IgD-negative memory B cell (primary cell): ENCODE measurements around the gene STIL. TPM values are rescaled to one million over a fixed set of nuclear protein-coding genes. Genes with fewer than 3 reads are reported as not detected.

Experiments
- H3K27ac Mint-ChIP-seq, 3 donors: one replicate each; pipeline ENCODE4 v1.8.0; 2020 to 2022; ENCODE audit warnings: mild to moderate bottlenecking in 3 of 3, mixed read lengths in 3 of 3, moderate library complexity in 1 of 3
- H3K27me3 Mint-ChIP-seq: one replicate; pipeline ENCODE4 v1.8.0; 2021; ENCODE audit warnings: mixed read lengths
- H3K36me3 Mint-ChIP-seq: one replicate; pipeline ENCODE4 v1.8.0; 2020; ENCODE audit warnings: mild to moderate bottlenecking, mixed read lengths
- H3K4me1 Mint-ChIP-seq, 3 donors: one replicate each; pipeline ENCODE4 v1.8.0; 2020 to 2022; ENCODE audit warnings: mixed read lengths in 3 of 3, mild to moderate bottlenecking in 1 of 3
- H3K4me3 Mint-ChIP-seq, 4 donors: one replicate each; pipeline ENCODE4 v1.8.0; 2020 to 2022; ENCODE audit warnings: mild to moderate bottlenecking in 4 of 4, mixed read lengths in 4 of 4, moderate library complexity in 3 of 4
- H3K9me3 Mint-ChIP-seq, 3 donors: one replicate each; pipeline ENCODE4 v1.8.0; 2020 to 2021; ENCODE audit warnings: mixed read lengths in 3 of 3, mild to moderate bottlenecking in 1 of 3
- polyA plus RNA-seq: library from polyadenylated mRNA; unstranded; fragments of 300-500 nt; fragmentation: Illumina TruSeq; gene quantifications from one replicate; pipeline ENCODE4 v1.2.3, GENCODE V29; 2021

Gene STIL
- polyA plus RNA-seq, 1 donor from 2014 or later = 1.3 TPM

- Mint-ChIP-seq H3K9me3 (peaks cover 0 to 2% (median 0%) of the 10 kb centered on the region in 3 donors), H3K27ac (peak overlapping the region in 1 of 3 donors; percentile 8), H3K27me3 (peaks cover 68% of the 10 kb centered on the region), H3K4me3 (peak overlapping the region in 2 of 4 donors; percentile 32 to 33), H3K36me3 (peaks cover 2% of the 10 kb centered on the region), H3K4me1 (peaks cover 6 to 11% (median 10%) of the 10 kb centered on the region in 3 donors)
These were observed 80.8 kb downstream of the STIL start for GRCh38 chr1:47233186-47233585.

- H3K36me3 Mint-ChIP-seq = peaks cover 2% of the 10 kb centered on the region
- H3K4me3 Mint-ChIP-seq = peak within 1 kb of the TSS; percentile 79 to 88 (median 81)
- peaks cover 75% of the 10 kb centered on the region for H3K27me3 Mint-ChIP-seq
- peaks cover 6 to 11% (median 10%) of the 10 kb centered on the region in 3 donors for H3K4me1 Mint-ChIP-seq
- H3K27ac Mint-ChIP-seq = peak within 1 kb of the TSS; percentile 6 to 59 (median 8)
- peaks cover 0 to 2% (median 0%) of the 10 kb centered on the region in 3 donors for H3K9me3 Mint-ChIP-seq
These were observed 81.6 kb downstream of the STIL start, which contains the start of gene TAL1 for GRCh38 chr1:47232187-47232874. Gene TAL1, minus strand, starts transcription at chr1:47232225. Its CDS starts 6,337 bp downstream, at chr1:47225888.

- Mint-ChIP-seq H3K27me3 (peaks cover 81% of the 10 kb centered on the region), H3K4me3 (peak overlapping the region; percentile 79 to 88 (median 81)), H3K4me1 (peaks cover 6 to 12% (median 11%) of the 10 kb centered on the region in 3 donors), H3K9me3 (peaks cover 0 to 2% (median 0%) of the 10 kb centered on the region in 3 donors), H3K27ac (peak overlapping the region; percentile 4 to 59 (median 6)), H3K36me3 (peaks cover 2% of the 10 kb centered on the region)
These were observed 82.4 kb downstream of the STIL start for GRCh38 chr1:47231301-47232186.

- Mint-ChIP-seq H3K4me1 (peaks cover 6 to 13% (median 13%) of the 10 kb centered on the region in 3 donors), H3K27me3 (peaks cover 85% of the 10 kb centered on the region), H3K36me3 (peaks cover 2% of the 10 kb centered on the region), H3K27ac (no peak overlapping the region), H3K4me3 (peak overlapping the region in 3 of 4 donors; percentile 25 to 73 (median 56)), H3K9me3 (peaks cover 0 to 2% (median 0%) of the 10 kb centered on the region in 3 donors)
These were observed 83.2 kb downstream of the STIL start for GRCh38 chr1:47230692-47231300.

GRCh38 chr1:47229886-47230691 is 83.9 kb downstream of the STIL start:
- Mint-ChIP-seq H3K27me3 (peaks cover 83% of the 10 kb centered on the region), H3K4me1 (peaks cover 6 to 13% (median 13%) of the 10 kb centered on the region in 3 donors), H3K36me3 (peaks cover 2% of the 10 kb centered on the region), H3K4me3 (peak overlapping the region in 3 of 4 donors; percentile 48 to 73 (median 56)), H3K27ac (peak overlapping the region in 2 of 3 donors; percentile 7 to 14), H3K9me3 (peaks cover 0 to 2% (median 0%) of the 10 kb centered on the region in 3 donors)

GRCh38 chr1:47229031-47229885 is 84.7 kb downstream of the STIL start:
- peaks cover 2% of the 10 kb centered on the region for H3K36me3 Mint-ChIP-seq
- peak overlapping the region in 2 of 4 donors; percentile 48 to 56 for H3K4me3 Mint-ChIP-seq
- H3K4me1 Mint-ChIP-seq = peaks cover 6 to 13% (median 13%) of the 10 kb centered on the region in 3 donors
- H3K27ac Mint-ChIP-seq = peak overlapping the region in 1 of 3 donors; percentile 7
- H3K27me3 Mint-ChIP-seq = peaks cover 77% of the 10 kb centered on the region
- H3K9me3 Mint-ChIP-seq = peaks cover 0 to 2% (median 0%) of the 10 kb centered on the region in 3 donors

GRCh38 chr1:47228644-47229030 is 85.3 kb downstream of the STIL start:
- H3K27ac Mint-ChIP-seq = no peak overlapping the region
- peaks cover 6 to 13% (median 13%) of the 10 kb centered on the region in 3 donors for H3K4me1 Mint-ChIP-seq
- no peak overlapping the region for H3K4me3 Mint-ChIP-seq
- peaks cover 2% of the 10 kb centered on the region for H3K36me3 Mint-ChIP-seq
- H3K9me3 Mint-ChIP-seq = peaks cover 0 to 2% (median 0%) of the 10 kb centered on the region in 3 donors
- peaks cover 70% of the 10 kb centered on the region for H3K27me3 Mint-ChIP-seq

- Mint-ChIP-seq H3K4me1 (peaks cover 6 to 13% (median 12%) of the 10 kb centered on the region in 3 donors), H3K36me3 (peaks cover 2% of the 10 kb centered on the region), H3K27me3 (peaks cover 60% of the 10 kb centered on the region), H3K4me3 (peak overlapping the region in 1 of 4 donors; percentile 12), H3K27ac (no peak overlapping the region), H3K9me3 (peaks cover 0 to 2% (median 0%) of the 10 kb centered on the region in 3 donors)
These were observed 86.4 kb downstream of the STIL start for GRCh38 chr1:47227341-47228232.

- Mint-ChIP-seq H3K4me3 (peak overlapping the region in 1 of 4 donors; percentile 12), H3K4me1 (peaks cover 6 to 13% (median 10%) of the 10 kb centered on the region in 3 donors), H3K36me3 (peaks cover 2% of the 10 kb centered on the region), H3K27me3 (peaks cover 55% of the 10 kb centered on the region), H3K9me3 (peaks cover 0 to 2% (median 0%) of the 10 kb centered on the region in 3 donors), H3K27ac (no peak overlapping the region)
These were observed 87.1 kb downstream of the STIL start for GRCh38 chr1:47226839-47227215.

GRCh38 chr1:47226121-47226838 is 87.7 kb downstream of the STIL start:
- peaks cover 0 to 2% (median 0%) of the 10 kb centered on the region in 3 donors for H3K9me3 Mint-ChIP-seq
- peak overlapping the region in 2 of 4 donors; percentile 74 to 92 for H3K4me3 Mint-ChIP-seq
- peaks cover 2% of the 10 kb centered on the region for H3K36me3 Mint-ChIP-seq
- peaks cover 49% of the 10 kb centered on the region for H3K27me3 Mint-ChIP-seq
- H3K4me1 Mint-ChIP-seq = peaks cover under 1 to 9% (median 5%) of the 10 kb centered on the region in 3 donors
- peak overlapping the region in 1 of 3 donors; percentile 39 for H3K27ac Mint-ChIP-seq

- Mint-ChIP-seq H3K4me1 (peaks cover 0 to 7% (median 4%) of the 10 kb centered on the region in 3 donors), H3K27me3 (peaks cover 46% of the 10 kb centered on the region), H3K36me3 (peaks cover 2% of the 10 kb centered on the region), H3K27ac (peak overlapping the region in 1 of 3 donors; percentile 9), H3K4me3 (peak overlapping the region in 2 of 4 donors; percentile 74 to 92), H3K9me3 (peaks cover 0 to 2% (median 0%) of the 10 kb centered on the region in 3 donors)
These were observed 88.4 kb downstream of the STIL start for GRCh38 chr1:47225430-47226100.
